Measurements from ENCODE around the gene STK11.

DNA sequence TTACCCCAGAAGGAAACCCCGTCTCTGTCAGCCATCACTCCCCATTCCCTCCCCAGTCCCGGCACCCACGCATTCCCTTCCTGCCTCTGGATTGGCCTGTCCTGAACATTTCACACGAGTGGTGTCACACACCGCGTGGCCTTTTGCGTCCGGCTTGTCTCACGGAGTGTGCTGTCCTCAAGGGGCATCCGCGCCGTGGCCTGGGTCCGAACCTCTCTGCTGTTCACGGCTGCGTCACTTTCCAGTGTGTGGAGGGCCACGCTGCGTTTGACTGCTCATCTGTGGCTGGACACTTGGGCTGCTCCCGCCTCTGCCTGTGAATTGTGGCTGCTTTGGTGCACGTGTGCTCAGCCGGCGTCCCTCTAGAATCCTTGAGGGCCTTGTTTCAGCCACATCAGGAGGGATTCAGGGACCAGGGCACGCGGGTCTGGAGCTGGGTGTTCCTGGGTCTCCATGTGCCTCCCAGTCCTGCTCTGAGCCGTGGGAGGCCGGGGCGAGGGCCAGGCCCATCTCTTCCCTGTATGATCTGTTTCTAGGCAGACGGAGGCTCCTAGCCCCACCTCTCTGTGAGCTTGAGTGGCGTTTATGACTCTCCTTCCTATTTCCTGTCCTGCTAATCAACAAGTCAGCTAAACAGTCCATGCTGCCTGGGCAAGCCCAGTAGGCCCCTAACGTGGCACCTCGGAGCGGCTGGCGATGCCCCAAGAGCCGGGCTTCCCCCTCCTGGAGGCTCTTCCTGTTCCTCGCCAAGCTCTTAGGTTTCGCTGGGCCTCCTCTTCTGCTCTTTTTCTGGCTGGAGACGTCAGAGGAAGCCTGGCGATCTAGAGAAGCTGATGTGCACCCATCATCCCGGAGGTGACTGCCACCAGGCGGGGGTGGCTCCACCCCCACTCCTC, 8.1 kb downstream of the STK11 start:
- TF ChIP-seq EZH2phosphoT487 (IDR thresholded peaks at IDR 0.05; ENCODE audit: low read length), result no peak
- TF ChIP-seq CTCF (IDR thresholded peaks at IDR 0.05; ENCODE audit: low read length), result no peak

All from MM.1S (cell line).